GM12878 (cell line): ENCODE data around the gene IFT88.

Source experiments
- CEBPB ChIP-seq, 2 experiments: fragments of 150-350 bp in 1 of 2; IDR thresholded peaks; 2 replicates each; pipeline ENCODE4 v1.6.1; 2012 to 2014; ENCODE audit warnings: low read depth in 2 of 2, low read length in 2 of 2, borderline replicate concordance in 1 of 2, inconsistent platforms in 1 of 2
- EP300 ChIP-seq, 2 experiments: fragments of 150-350 bp in 1 of 2; IDR thresholded peaks; 2 replicates each; pipeline ENCODE4 v1.6.1; 2011 to 2012; ENCODE audit warnings: low read depth in 2 of 2, low read length in 2 of 2, borderline replicate concordance in 1 of 2, improper control_type of control experiment in 1 of 2, inconsistent platforms in 1 of 2; ENCODE audit not compliant: control insufficient read depth in 1 of 2
- HDAC6 ChIP-seq: fragments of 200-600 bp; sonication (generic); IDR thresholded peaks from one replicate; pipeline ENCODE4 v1.8.0; 2017; ENCODE audit warnings: antibody characterized with exemption; ENCODE audit not compliant: unreplicated experiment
- JUND ChIP-seq: IDR thresholded peaks from 2 replicates; pipeline ENCODE4 v1.6.1; 2012; ENCODE audit warnings: low read depth, mild to moderate bottlenecking, low read length, improper control_type of control experiment, moderate library complexity
- POLR2A ChIP-seq: IDR thresholded peaks from 2 replicates; pipeline ENCODE4 v1.6.1; 2011; ENCODE audit warnings: low read depth, mild to moderate bottlenecking, low read length
- RFX5 ChIP-seq: IDR thresholded peaks from 2 replicates; pipeline ENCODE4 v1.6.1; 2011; ENCODE audit warnings: low read depth, low read length, improper control_type of control experiment
- TF ChIP-seq, protein P1 (sequence below), 3 experiments: IDR thresholded peaks in 2 of 3; conservative IDR thresholded peaks in 1 of 3; 2 replicates each; pipeline ENCODE4 v1.5.1; 2011; ENCODE audit warnings: low read depth in 3 of 3, low read length in 3 of 3, mild to moderate bottlenecking in 3 of 3, control low read depth in 2 of 3, moderate library complexity in 2 of 3, inconsistent platforms in 1 of 3, mixed read lengths in 1 of 3; ENCODE audit not compliant: control insufficient read depth in 2 of 3, insufficient read depth in 1 of 3; ENCODE audit errors: extremely low read depth in 1 of 3
- TF ChIP-seq, protein P2 (sequence below): IDR thresholded peaks from 2 replicates; pipeline ENCODE4 v1.6.1; 2012; ENCODE audit warnings: low read depth, low read length, improper control_type of control experiment

DNA sequence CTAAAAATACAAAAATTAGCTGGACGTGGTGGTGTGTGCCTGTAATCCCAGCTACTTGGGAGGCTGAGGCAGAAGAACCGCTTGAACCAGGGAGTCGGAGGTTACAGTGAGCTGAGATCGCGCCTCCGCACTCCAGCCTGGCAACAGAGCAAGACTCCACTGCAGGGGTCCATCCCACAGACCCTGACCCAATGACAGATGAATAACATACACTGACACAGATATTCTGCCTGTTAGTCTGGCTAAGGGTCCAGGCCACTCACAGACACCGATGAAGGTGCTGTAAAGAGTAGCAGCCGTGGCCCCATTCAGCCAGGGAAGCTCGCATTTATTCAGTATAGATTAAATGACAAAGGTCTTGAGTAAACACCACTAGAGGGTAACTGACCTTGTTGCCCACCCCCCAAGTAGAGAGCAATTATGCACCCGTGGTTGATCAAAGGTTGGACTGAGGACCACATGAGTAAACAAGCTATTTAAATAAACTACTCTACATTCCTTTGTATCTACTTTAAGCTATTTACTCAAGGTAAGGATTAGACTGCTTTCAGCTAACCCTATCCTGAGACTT lies 32.8 kb upstream of the IFT88 start:
- TF ChIP-seq CEBPB (IDR thresholded peaks at IDR 0.05; ENCODE audit: borderline replicate concordance in 1 of 2, low read depth in 2 of 2, low read length in 2 of 2) (no peak), POLR2A (no peak), EP300 (IDR thresholded peaks at IDR 0.05; ENCODE audit: borderline replicate concordance in 1 of 2, control insufficient read depth in 1 of 2, low read depth in 2 of 2, low read length in 2 of 2) (no peak), JUND (no peak), HDAC6 (no peak), RFX5 (no peak)
- TF ChIP-seq, protein P1, sequence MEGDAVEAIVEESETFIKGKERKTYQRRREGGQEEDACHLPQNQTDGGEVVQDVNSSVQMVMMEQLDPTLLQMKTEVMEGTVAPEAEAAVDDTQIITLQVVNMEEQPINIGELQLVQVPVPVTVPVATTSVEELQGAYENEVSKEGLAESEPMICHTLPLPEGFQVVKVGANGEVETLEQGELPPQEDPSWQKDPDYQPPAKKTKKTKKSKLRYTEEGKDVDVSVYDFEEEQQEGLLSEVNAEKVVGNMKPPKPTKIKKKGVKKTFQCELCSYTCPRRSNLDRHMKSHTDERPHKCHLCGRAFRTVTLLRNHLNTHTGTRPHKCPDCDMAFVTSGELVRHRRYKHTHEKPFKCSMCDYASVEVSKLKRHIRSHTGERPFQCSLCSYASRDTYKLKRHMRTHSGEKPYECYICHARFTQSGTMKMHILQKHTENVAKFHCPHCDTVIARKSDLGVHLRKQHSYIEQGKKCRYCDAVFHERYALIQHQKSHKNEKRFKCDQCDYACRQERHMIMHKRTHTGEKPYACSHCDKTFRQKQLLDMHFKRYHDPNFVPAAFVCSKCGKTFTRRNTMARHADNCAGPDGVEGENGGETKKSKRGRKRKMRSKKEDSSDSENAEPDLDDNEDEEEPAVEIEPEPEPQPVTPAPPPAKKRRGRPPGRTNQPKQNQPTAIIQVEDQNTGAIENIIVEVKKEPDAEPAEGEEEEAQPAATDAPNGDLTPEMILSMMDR (IDR thresholded peaks at IDR 0.05 in 2 of 3, conservative IDR thresholded peaks at IDR 0.05 in 1 of 3; ENCODE audit: control insufficient read depth in 2 of 3, extremely low read depth in 1 of 3, insufficient read depth in 1 of 3, low read depth in 3 of 3, low read length in 3 of 3): no peak
- TF ChIP-seq, protein P2, sequence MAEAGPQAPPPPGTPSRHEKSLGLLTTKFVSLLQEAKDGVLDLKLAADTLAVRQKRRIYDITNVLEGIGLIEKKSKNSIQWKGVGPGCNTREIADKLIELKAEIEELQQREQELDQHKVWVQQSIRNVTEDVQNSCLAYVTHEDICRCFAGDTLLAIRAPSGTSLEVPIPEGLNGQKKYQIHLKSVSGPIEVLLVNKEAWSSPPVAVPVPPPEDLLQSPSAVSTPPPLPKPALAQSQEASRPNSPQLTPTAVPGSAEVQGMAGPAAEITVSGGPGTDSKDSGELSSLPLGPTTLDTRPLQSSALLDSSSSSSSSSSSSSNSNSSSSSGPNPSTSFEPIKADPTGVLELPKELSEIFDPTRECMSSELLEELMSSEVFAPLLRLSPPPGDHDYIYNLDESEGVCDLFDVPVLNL: no peak
